Measurements from ENCODE around the gene RAET1L. TPM values are rescaled to one million over a fixed set of nuclear protein-coding genes. Genes with fewer than 3 reads are reported as not detected.

The RAET1L gene
- total and polyA plus RNA-seq, 9 of the 15 experiments (the other 6 are each of a cell fraction or from before 2014, with no cell fraction given): not detected

GRCh38 chr6:150056916-150057315, 31.6 kb upstream of the RAET1L start:
- ChIA-PET POLR2A (interaction anchor here (1.0 kb wide), 2 partner anchors 19 to 216 kb away, joined by 3 to 4 read pairs; no protein-coding TSS in a partner anchor), CTCF (ENCODE audit: low intra/inter-chr PET ratio) (no interaction called here)
- Histone ChIP-seq H3K79me2 (ENCODE audit: control insufficient read depth, insufficient read depth, low read length) (no peaks in the 10 kb centered on the region), H3K4me1 (replicated peaks in 1 of 2; ENCODE audit: control insufficient read depth in 2 of 2, insufficient read depth in 2 of 2, low read length in 2 of 2) (peaks cover 0 to 6% of the 10 kb centered on the region in 2 experiments; a peak in 1 of 5 replicates), H2AFZ (ENCODE audit: low read depth, low read length) (no peak overlapping the region), H3K4me2 (ENCODE audit: insufficient read depth, low read length) (no peak overlapping the region), H3K9ac (ENCODE audit: insufficient read depth in 1 of 2, low read depth in 2 of 2, low read length in 2 of 2) (no peak overlapping the region), H3K9me3 (replicated peaks; ENCODE audit: control insufficient read depth, insufficient read depth, low read depth, low read length) (no peaks in the 10 kb centered on the region; the same call in 1 of the 2 replicates), H3K36me3 (ENCODE audit: control insufficient read depth, insufficient read depth, low read length) (no peaks in the 10 kb centered on the region), H3K27me3 (ENCODE audit: control insufficient read depth in 2 of 2, insufficient read depth in 2 of 2, low read length in 2 of 2) (peaks cover 72 to 82% of the 10 kb centered on the region in 2 experiments), H3K9me1 (ENCODE audit: control insufficient read depth, insufficient read depth, low read length) (no peaks in the 10 kb centered on the region), H4K20me1 (replicated peaks; ENCODE audit: control insufficient read depth, insufficient read depth, low read length) (0 out of 2 replicates have a peak, but pooled peaks cover 4% of the 10 kb centered on the region), H3K27ac (ENCODE audit: extremely low read depth, low read depth, low read length) (no peak overlapping the region), H3K4me3 (no peak overlapping the region)
- intact Hi-C loops (cut with micrococcal nuclease) (no loop called here), in situ Hi-C loops (cut with MboI) (loop anchor here (25.0 kb wide), 1 partner anchor 755 kb away; no protein-coding TSS in a partner anchor)
- no peak for ATAC-seq
- no peak for TF ChIP-seq HMBOX1 (IDR thresholded peaks at IDR 0.05)
- WGBS (ENCODE audit: insufficient coverage, low coverage, missing lambda C conversion rate): 0% methylated on average over 4 of the region's 4 CpGs
- no peak for FAIRE-seq
- BruUV-seq (replicated peaks): no TSS peak
- no peak for DNase-seq (ENCODE audit: extremely low read depth in 1 of 4, low spot score in 3 of 4)

GRCh38 chr6:150056156-150056555, 30.8 kb upstream of the RAET1L start:
- ATAC-seq (no peak), FAIRE-seq (no peak), DNase-seq (ENCODE audit: extremely low read depth in 1 of 4, low spot score in 3 of 4) (no peak)
- BruUV-seq (replicated peaks): no TSS peak
- Histone ChIP-seq H3K9me3 (replicated peaks; ENCODE audit: control insufficient read depth, insufficient read depth, low read depth, low read length) (no peaks in the 10 kb centered on the region; the same call in 1 of the 2 replicates), H3K4me1 (replicated peaks in 1 of 2; ENCODE audit: control insufficient read depth in 2 of 2, insufficient read depth in 2 of 2, low read length in 2 of 2) (peaks cover 0 to 6% of the 10 kb centered on the region in 2 experiments; a peak in 1 of 5 replicates), H3K36me3 (ENCODE audit: control insufficient read depth, insufficient read depth, low read length) (no peaks in the 10 kb centered on the region), H3K4me3 (no peak overlapping the region), H3K27me3 (ENCODE audit: control insufficient read depth in 2 of 2, insufficient read depth in 2 of 2, low read length in 2 of 2) (peaks cover 73 to 87% of the 10 kb centered on the region in 2 experiments), H3K27ac (ENCODE audit: extremely low read depth, low read depth, low read length) (no peak overlapping the region), H3K4me2 (ENCODE audit: insufficient read depth, low read length) (no peak overlapping the region), H3K79me2 (ENCODE audit: control insufficient read depth, insufficient read depth, low read length) (no peaks in the 10 kb centered on the region), H3K9ac (ENCODE audit: insufficient read depth in 1 of 2, low read depth in 2 of 2, low read length in 2 of 2) (no peak overlapping the region), H3K9me1 (ENCODE audit: control insufficient read depth, insufficient read depth, low read length) (no peaks in the 10 kb centered on the region), H2AFZ (ENCODE audit: low read depth, low read length) (no peak overlapping the region), H4K20me1 (replicated peaks; ENCODE audit: control insufficient read depth, insufficient read depth, low read length) (0 out of 2 replicates have a peak, but pooled peaks cover 4% of the 10 kb centered on the region)
- WGBS (ENCODE audit: insufficient coverage, low coverage, missing lambda C conversion rate): 0% methylated on average over 12 of the region's 12 CpGs
- CTCF ChIA-PET (ENCODE audit: low intra/inter-chr PET ratio): no interaction called here
- intact Hi-C loops (cut with micrococcal nuclease): no loop called here
- POLR2A ChIA-PET: interaction anchor here (1.0 to 2.2 kb wide), 3 partner anchors 11 to 216 kb away, joined by 3 to 6 read pairs (median 4); no protein-coding TSS in a partner anchor
- in situ Hi-C loops (cut with MboI): loop anchor here (25.0 kb wide), 1 partner anchor 756 kb away; no protein-coding TSS in a partner anchor
- no peak for TF ChIP-seq ZNF184 (CRISPR knock-in tag; IDR thresholded peaks at IDR 0.05)
- peak; percentile 51; the same call in 1 of the 2 replicates for TF ChIP-seq EZH2 (IDR thresholded peaks at IDR 0.05; ENCODE audit: borderline replicate concordance, low read depth, low read length)
- TF ChIP-seq TAF7 (tag; IDR thresholded peaks at IDR 0.05): no peak

Data from K562 (cell line).